Activated CD8-positive, alpha-beta memory T cell treated with anti-CD3 and anti-CD28 coated beads, Interleukin-2, amount 50 U/mL, for 24 hours (primary cell): Measurements from ENCODE around the gene NF2.

Experiments
- DNase-seq: peaks from one replicate; pipeline ENCODE4 v3.0.0-alpha.2; 2020; ENCODE audit errors: extremely low read depth

NF2 gene

DNA sequence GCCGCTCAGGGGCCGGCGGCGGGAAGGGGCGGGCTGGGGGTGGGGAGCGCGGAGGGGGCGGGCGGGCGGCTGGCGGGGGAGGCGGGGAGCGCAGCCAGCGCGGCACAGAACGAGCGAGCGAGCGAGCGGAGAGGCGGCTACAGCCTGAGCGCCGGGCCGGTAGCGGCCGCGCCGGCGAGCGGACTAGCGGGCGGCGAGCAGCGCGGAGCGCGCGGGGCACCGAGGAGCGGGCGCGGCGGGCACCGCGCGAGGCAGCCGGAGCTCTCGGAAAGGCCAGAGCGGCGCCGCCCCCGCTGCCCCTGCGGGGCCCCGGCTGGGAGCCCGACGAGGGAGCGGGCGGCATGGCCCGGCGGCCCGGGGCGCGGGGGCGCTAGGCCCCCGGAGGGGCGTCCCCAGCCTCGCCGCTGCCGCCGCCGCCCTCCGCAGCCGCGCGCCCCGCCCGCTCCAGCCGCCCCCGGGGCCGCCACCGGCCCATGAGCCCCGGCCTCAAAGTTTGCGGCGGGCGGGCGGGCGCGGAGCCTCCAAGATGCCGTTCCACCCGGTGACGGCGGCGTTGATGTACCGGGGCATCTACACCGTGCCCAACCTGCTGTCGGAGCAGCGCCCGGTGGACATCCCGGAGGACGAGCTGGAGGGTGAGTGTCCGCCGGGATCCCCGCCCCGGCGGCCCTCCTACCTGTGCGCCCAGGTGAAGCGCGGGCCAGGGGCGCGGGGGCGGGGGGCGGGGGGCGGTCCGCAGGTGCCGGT lies 116.6 kb downstream of the NF2 start, which contains the start of gene CABP7:
Gene CABP7 (plus strand): TSS at position 105 of the 747 bp plus-strand sequence. CDS start 422 bp downstream, at position 527.
- no peak for DNase-seq

DNA sequence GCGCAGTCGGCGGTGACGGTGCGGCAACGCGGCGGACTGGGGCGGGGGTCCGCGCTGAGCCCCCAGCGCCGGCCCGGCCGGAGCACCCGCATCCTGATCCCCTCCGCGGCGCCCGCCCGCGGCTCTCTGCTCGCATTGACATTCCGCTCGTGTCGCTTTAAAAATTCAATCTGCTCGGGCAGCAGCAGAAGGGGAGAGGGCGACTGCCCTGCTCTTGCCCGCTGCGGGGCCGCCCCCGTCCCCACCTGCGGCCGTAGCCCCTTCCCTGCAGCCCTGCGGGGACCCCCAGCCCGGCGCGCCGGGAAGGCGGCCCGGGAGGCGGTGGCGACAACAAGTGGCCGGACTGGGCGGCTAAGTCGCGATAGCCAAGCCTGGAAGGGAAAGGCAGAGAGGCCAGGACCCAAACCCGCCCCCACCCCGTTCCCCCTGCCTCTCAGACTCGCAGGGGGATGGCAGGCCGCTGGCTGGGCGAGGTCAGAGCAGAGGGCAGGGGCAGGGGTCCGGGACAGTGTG lies 117.4 kb downstream of the NF2 start:
- no peak for DNase-seq

DNA sequence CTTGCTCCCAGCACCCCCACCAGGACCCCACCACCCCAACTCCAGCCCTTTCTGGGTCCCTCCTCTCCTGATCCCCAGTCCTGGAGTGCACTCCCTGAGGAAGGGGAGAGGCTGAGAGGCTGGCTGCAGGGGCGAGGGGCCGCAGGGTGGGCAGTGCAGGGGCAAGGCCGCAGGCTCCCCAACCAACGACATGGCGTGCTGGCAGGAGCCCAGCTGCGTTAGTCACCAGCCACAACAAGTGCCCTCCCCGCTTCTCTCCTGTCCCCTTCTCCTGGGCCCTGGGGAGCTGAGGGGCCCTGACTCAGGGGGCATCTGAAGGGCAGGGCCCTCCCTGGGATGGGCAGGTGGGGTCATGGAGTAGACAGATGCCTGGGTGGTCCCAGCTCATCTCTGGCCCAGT lies 118.7 kb downstream of the NF2 start:
- no peak for DNase-seq

DNA sequence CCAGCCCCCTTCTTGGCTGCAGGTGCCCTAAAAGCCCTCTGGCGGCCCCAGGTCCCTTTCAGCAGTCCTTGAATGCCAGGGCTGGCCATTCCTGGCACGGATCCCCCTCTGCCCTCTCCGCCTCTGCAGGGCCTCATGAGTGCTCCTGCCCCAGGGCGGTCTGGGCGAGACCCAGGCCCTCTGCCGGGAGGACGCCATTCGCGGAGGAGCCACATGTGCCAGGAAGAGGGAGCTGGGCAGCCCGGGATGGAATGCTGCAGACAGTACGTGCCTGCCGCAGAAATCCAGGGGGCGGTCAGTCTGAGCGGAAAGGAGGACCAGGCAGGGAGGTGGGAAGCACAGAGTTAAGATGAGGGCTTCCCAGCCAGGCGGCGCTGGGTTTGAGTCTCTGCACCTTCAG lies 119.2 kb downstream of the NF2 start:
- no peak for DNase-seq

GRCh38 chr22:29723766-29724165 lies 120.3 kb downstream of the NF2 start:
- DNase-seq = no peak

- no peak for DNase-seq
These were observed 121.4 kb downstream of the NF2 start for GRCh38 chr22:29724843-29725242.

- no peak for DNase-seq
These were observed 122.7 kb downstream of the NF2 start for GRCh38 chr22:29726106-29726505.

DNA sequence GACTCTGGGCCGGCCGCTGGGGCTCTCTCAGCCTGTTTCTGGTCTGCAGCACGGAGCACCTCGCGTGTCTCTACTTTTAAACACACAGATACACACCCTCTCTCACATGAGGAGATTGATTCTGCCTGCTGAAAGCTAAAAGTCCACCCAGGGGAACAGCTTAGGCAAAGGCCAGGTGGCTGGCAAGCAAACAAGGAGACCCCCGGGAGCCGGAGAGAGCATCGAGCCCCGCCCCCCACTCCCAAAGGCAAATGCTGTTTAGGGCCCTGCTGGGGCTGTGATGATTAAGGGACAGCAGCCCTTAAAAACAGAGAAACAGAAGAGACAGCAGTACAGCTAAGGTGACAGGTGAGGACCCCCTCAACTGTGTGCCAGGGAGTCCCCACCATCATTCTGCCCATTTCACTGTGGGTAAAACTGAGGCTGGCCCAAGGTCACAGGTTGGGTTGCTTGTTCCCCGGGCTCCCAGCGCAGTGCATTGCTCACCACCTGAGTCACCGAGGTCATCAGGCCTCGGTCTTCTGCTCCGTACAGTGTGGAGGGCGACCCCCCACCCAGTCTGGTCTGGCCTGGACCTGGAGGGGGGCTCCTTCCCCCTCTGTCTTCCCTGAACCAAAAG lies 123.2 kb downstream of the NF2 start:
- no peak for DNase-seq

- no peak for DNase-seq
These were observed 123.7 kb downstream of the NF2 start for GRCh38 chr22:29727131-29727523.

- no peak for DNase-seq
These were observed 125.7 kb downstream of the NF2 start for GRCh38 chr22:29729161-29729560.

GRCh38 chr22:29731058-29731850 lies 127.8 kb downstream of the NF2 start:
- no peak for DNase-seq

GRCh38 chr22:29732883-29733282 lies 129.4 kb downstream of the NF2 start:
- no peak for DNase-seq

DNA sequence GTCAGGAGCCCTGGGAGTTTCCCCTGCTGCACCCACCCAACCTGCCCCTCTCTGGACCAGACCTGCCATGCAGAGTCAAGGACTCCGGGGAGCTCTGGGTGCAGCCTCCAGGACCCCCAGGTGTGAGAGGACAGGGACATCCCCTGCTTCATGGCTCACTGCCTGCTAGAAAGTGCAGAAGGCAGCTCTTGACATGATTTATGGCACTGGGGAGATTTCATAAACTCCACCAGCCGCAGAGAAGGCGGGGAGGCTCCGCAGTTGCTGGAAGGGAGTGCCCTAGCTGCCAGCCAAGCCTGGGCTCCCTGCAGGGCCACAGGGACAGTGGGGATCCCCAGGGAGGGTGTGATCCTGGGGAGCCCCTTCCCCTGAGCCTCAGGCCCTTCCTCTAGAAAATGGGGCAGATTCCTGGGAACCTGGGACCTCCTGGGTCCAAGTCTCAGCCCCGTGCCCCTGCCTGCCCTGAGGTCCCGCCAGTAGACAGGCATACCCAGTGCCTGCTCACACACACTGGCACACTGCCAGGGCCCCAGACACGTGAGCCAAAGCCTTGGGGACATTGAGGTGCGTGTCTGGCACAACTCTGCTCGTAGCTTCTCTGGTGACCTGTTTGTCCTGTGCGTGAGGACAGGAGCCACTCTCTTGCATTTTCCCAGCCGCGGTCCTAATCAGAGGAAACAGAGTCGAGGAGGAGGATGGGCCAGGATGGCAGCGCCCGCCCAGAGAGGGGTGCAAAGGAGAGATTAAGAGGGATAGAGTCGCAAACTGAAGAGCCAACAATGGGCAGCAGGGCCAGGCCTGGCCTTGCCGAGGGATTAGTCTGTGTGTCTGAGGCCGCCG lies 130.1 kb downstream of the NF2 start:
- DNase-seq = no peak

DNA sequence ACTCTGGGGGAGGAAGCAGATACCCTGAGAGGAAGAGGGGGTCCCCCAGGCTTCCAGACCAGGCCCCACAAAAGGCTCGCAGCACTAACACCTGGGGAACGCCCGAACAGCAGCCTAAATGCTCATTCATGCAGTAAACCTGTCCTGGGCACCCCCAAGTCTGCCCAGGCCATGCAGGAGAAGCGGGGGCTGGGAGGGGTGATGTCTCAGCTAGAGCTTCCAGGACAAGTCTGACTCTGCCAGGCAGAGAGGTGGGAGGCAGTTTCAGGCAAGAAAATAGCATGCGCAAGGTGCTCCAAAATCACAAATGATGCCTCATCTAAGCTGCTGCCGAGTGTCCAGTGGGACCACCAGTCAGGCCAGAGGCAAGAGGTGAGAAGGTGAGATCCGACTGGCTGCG lies 131.0 kb downstream of the NF2 start:
- DNase-seq = no peak

- DNase-seq = no peak
These were observed 131.4 kb downstream of the NF2 start for GRCh38 chr22:29734838-29735237.

GRCh38 chr22:29735416-29735815 lies 132.0 kb downstream of the NF2 start:
- no peak for DNase-seq

DNA sequence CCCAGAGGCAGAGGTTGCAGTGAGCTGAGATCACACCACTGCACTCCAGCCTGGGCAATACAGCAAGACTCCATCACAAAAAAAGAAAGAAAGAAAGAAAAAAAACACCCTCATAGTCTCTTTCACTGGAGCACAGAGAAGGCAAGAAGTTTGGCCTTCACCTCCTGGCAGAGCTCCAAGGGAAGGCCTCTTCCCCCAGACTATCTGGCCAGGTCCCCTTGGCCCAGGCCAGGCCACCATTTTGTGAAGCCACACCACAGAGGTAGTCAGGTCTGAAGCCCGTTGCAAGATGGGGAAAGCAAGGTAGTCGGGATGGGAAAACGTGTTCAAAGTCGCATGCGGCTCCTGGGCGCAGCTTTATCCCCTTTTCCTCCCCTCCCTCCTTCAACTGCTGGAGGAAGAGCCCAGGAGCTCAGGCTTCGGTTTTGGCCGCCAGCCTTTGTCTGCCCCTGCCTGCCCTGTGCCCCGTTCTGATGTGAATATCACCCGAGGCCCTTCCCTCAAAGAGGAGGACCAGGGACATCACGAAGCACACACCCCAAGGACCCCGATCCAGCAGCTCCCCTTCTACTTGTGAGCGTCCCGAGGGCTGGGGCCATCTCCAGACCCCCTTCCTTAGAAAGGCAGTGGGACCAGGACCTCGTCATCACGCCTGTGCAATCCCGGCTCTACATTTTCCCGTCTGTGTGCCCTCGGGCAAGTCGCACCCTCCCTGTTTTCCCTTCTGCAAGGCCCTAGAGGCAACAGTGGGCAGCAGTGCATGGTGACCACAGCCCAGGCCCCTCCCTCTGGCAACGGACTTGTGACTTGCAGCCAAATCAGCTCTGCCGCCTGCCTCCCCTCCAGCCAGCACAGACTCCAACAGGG lies 134.1 kb downstream of the NF2 start:
- no peak for DNase-seq

DNA sequence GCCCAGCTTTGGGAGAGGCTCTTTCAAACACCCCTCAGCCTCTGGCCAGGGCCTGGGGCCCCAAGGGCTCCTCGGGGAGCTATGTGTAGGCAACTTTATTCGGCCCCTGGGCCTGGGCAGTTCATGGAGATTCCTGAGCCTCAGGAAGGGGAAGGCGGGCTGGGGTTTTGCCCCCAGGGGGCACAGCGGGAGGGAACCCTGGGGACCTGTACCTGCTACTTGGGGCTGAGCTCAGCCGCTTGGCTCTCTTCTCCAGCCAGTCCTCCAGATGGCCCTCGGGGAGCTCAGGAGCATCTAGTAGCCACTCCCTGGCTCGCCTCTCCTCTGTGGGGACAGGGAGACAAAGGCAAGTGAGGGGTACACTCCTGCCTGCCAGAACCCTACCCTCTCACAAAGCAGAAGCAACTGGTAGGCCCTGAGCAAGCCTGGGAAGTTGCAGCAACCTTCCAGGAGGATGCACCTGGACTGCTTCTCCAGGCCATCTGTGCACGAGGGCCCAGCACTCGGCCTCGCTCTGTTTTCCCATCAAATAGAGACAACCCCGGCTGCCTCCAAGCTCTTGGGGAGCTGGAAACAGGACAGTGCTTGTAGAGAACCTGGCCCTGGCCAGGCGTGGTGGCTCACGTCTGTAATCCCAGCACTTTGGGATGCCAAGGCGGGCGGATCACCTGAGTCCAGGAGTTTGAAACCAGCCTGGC lies 134.8 kb downstream of the NF2 start:
- DNase-seq = no peak

GRCh38 chr22:29739346-29739875 lies 136.0 kb downstream of the NF2 start:
- no peak for DNase-seq

DNA sequence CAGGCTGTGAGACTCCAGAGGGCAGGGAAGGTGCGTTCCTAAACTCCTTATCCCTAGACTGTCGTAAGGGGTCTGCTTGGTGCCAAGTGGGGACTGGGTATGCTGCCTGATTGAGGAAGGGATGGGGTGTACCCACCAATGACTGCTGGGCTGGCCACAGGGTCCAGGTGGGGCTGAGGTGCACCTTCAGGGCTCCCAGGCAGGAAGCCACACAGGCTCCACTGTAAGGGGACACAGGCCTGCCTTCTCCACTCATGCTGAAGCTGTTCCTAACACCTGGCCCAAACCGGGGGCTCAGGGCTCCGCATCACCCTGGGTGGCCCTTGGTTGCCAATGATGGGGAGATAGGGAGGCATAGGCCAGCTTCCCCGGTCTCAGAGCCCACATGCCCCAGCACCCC lies 136.8 kb downstream of the NF2 start:
- DNase-seq = no peak
